SK-N-SH (cell line): ENCODE data around the gene MAST4. TPM values are rescaled to one million over a fixed set of nuclear protein-coding genes. Genes with fewer than 3 reads are reported as not detected.

ENCODE experiments used
- CTCF ChIA-PET: fragments of 300-600, 350-600 bp; formaldehyde crosslinking; extraction: SDS; loops from one replicate; lab custom pipeline; 2021; lab: Yijun Ruan, JAX
- POLR2A ChIA-PET: fragments of 350-600 bp; sonication (Branson Sonifier 250); formaldehyde crosslinking; extraction: SDS; loops from one replicate; lab custom pipeline; 2020; ENCODE audit warnings: antibody characterized with exemption, inconsistent platforms; lab: Yijun Ruan, JAX
- DNase-seq: peaks from one replicate; pipeline ENCODE4 v3.0.0; 2012
- H2AFZ ChIP-seq: fragments of 200-600 bp; sonication (generic); 2 replicates; pipeline ENCODE4 v1.8.1; 2016; ENCODE audit warnings: antibody characterized with exemption, mild to moderate bottlenecking, low read depth
- H3F3A ChIP-seq: fragments of 200-600 bp; sonication (generic); replicated peaks from 2 replicates; pipeline ENCODE3; 2016; ENCODE audit warnings: antibody characterized with exemption, mild to moderate bottlenecking; ENCODE audit not compliant: insufficient read depth
- H3K27ac ChIP-seq, 2 experiments: fragments of 200-500 bp in 1 of 2; fragments of 200-600 bp in 1 of 2; sonication (Bioruptor generic) in 1 of 2; sonication (generic), shearing (Covaris generic) in 1 of 2; 2 replicates each; pipeline versions ENCODE4 v1.5.1 to v1.6.1; 2014 to 2016; ENCODE audit warnings: low read depth in 2 of 2, inconsistent platforms in 1 of 2, low read length in 1 of 2, mild to moderate bottlenecking in 1 of 2, mixed read lengths in 1 of 2
- H3K27me3 ChIP-seq: fragments of 200-600 bp; sonication (generic), shearing (Covaris generic); 2 replicates; pipeline ENCODE4 v1.6.1; 2016; ENCODE audit warnings: mixed run types; ENCODE audit not compliant: insufficient read depth
- H3K36me3 ChIP-seq, 2 experiments: fragments of 200-500 bp in 1 of 2; fragments of 200-600 bp in 1 of 2; sonication (Bioruptor generic) in 1 of 2; sonication (generic) in 1 of 2; replicated peaks in 1 of 2; 2 replicates each; pipeline versions ENCODE3 to v1.5.1; 2014 to 2016; ENCODE audit warnings: low read length in 1 of 2, mild to moderate bottlenecking in 1 of 2; ENCODE audit not compliant: insufficient read depth in 2 of 2, control insufficient read depth in 1 of 2
- H3K4me1 ChIP-seq, 2 experiments: fragments of 200-500 bp in 1 of 2; fragments of 200-600 bp in 1 of 2; sonication (Bioruptor generic) in 1 of 2; sonication (generic), shearing (Covaris generic) in 1 of 2; 2 replicates each; pipeline versions ENCODE4 v1.5.1 to v1.6.1; 2014 to 2016; ENCODE audit warnings: low read depth in 1 of 2, low read length in 1 of 2, mixed run types in 1 of 2; ENCODE audit not compliant: insufficient read depth in 2 of 2, control insufficient read depth in 1 of 2
- H3K4me2 ChIP-seq: fragments of 200-600 bp; sonication (generic), shearing (Covaris generic); 2 replicates; pipeline ENCODE4 v1.6.1; 2017; ENCODE audit warnings: mixed run types
- H3K4me3 ChIP-seq, 2 experiments: fragments of 200-500 bp in 1 of 2; fragments of 200-600 bp in 1 of 2; sonication (Bioruptor generic) in 1 of 2; sonication (generic), shearing (Covaris generic) in 1 of 2; 2 replicates each; pipeline versions ENCODE4 v1.5.1 to v1.8.1; 2014 to 2016; ENCODE audit warnings: low read depth in 2 of 2, inconsistent platforms in 1 of 2, low read length in 1 of 2, mild to moderate bottlenecking in 1 of 2, mixed read lengths in 1 of 2, moderate library complexity in 1 of 2
- H3K79me2 ChIP-seq: fragments of 200-600 bp; sonication (generic); 2 replicates; pipeline ENCODE4 v1.8.1; 2017; ENCODE audit warnings: mild to moderate bottlenecking; ENCODE audit not compliant: insufficient read depth
- H3K9ac ChIP-seq: fragments of 200-600 bp; sonication (generic); 2 replicates; pipeline ENCODE4 v1.6.1; 2017; ENCODE audit warnings: mixed run types
- H3K9me2 ChIP-seq: fragments of 200-600 bp; sonication (generic); 2 replicates; pipeline ENCODE4 v1.6.1; 2017; ENCODE audit warnings: mixed run types
- H3K9me3 ChIP-seq: fragments of 200-600 bp; sonication (generic); 2 replicates; pipeline ENCODE4 v1.6.1; 2017; ENCODE audit warnings: mixed run types, mild to moderate bottlenecking, moderate library complexity
- H4K20me1 ChIP-seq: fragments of 200-600 bp; sonication (generic); 2 replicates; pipeline ENCODE4 v1.6.1; 2017; ENCODE audit warnings: mild to moderate bottlenecking, mixed run types; ENCODE audit not compliant: insufficient read depth
- CHD2 ChIP-seq: fragments of 150-350 bp; IDR thresholded peaks from 2 replicates; pipeline ENCODE4 v1.6.1; 2018; ENCODE audit warnings: low read length; ENCODE audit not compliant: partially characterized antibody
- FOXJ3 ChIP-seq: sonication (generic); formaldehyde crosslinking; IDR thresholded peaks from 2 replicates; pipeline ENCODE4 v1.5.1; 2020; ENCODE audit warnings: mild to moderate bottlenecking, missing genetic modification reagents
- FOXM1 ChIP-seq: IDR thresholded peaks from 2 replicates; pipeline ENCODE4 v1.4.0; 2012; ENCODE audit warnings: low read depth, mild to moderate bottlenecking
- GABPA ChIP-seq: IDR thresholded peaks from 2 replicates; pipeline ENCODE4 v1.4.0; 2012; ENCODE audit warnings: low read depth, mild to moderate bottlenecking
- MEF2A ChIP-seq: IDR thresholded peaks from 2 replicates; pipeline ENCODE4 v1.4.0; 2012; ENCODE audit warnings: low read depth, borderline replicate concordance
- NRF1 ChIP-seq: IDR thresholded peaks from 2 replicates; pipeline ENCODE4 v1.6.1; 2012; ENCODE audit warnings: low read depth, mild to moderate bottlenecking, low read length
- POLR2AphosphoS5 ChIP-seq: IDR thresholded peaks from 2 replicates; pipeline ENCODE4 v1.6.1; 2012; ENCODE audit warnings: low read depth, low read length
- RCOR1 ChIP-seq: fragments of 150-350 bp; IDR thresholded peaks from 2 replicates; pipeline ENCODE4 v1.6.1; 2017; ENCODE audit warnings: antibody characterized with exemption, low read length
- RXRA ChIP-seq: IDR thresholded peaks from 2 replicates; pipeline ENCODE4 v1.4.0; 2012; ENCODE audit warnings: low read depth, mild to moderate bottlenecking, borderline replicate concordance
- SIN3A ChIP-seq: IDR thresholded peaks from 2 replicates; pipeline ENCODE4 v1.6.1; 2012; ENCODE audit warnings: low read depth, mild to moderate bottlenecking, low read length, moderate library complexity, borderline replicate concordance
- SMC3 ChIP-seq: IDR thresholded peaks from 2 replicates; pipeline ENCODE4 v1.6.1; 2012; ENCODE audit warnings: low read depth, low read length, improper control_type of control experiment
- TEAD4 ChIP-seq: IDR thresholded peaks from 2 replicates; pipeline ENCODE4 v1.4.0; 2012; ENCODE audit warnings: mild to moderate bottlenecking, borderline replicate concordance; ENCODE audit not compliant: insufficient read depth
- polyA plus RNA-seq, 3 experiments: library from polyadenylated mRNA; depleted of rRNA; stranded (reverse); fragments of >200 nt; gene quantifications; 2 replicates each; pipeline ENCODE4 v1.2.3, GENCODE V29; 2012
- TF ChIP-seq, protein P1 (sequence below): fragments of 150-350 bp; IDR thresholded peaks from 2 replicates; pipeline ENCODE4 v1.6.1; 2016; ENCODE audit warnings: mild to moderate bottlenecking, low read depth, low read length
- TF ChIP-seq, protein P2 (sequence below): IDR thresholded peaks from 2 replicates; pipeline ENCODE4 v1.4.0; 2012; ENCODE audit warnings: low read depth, borderline replicate concordance
- TF ChIP-seq, protein P3 (sequence below): IDR thresholded peaks from 2 replicates; pipeline ENCODE4 v1.4.0; 2012; ENCODE audit warnings: low read depth, borderline replicate concordance

Gene MAST4
- polyA plus RNA-seq, 1 of the 3 experiments (the other 2 are of a cell fraction): 2.2 TPM

DNA sequence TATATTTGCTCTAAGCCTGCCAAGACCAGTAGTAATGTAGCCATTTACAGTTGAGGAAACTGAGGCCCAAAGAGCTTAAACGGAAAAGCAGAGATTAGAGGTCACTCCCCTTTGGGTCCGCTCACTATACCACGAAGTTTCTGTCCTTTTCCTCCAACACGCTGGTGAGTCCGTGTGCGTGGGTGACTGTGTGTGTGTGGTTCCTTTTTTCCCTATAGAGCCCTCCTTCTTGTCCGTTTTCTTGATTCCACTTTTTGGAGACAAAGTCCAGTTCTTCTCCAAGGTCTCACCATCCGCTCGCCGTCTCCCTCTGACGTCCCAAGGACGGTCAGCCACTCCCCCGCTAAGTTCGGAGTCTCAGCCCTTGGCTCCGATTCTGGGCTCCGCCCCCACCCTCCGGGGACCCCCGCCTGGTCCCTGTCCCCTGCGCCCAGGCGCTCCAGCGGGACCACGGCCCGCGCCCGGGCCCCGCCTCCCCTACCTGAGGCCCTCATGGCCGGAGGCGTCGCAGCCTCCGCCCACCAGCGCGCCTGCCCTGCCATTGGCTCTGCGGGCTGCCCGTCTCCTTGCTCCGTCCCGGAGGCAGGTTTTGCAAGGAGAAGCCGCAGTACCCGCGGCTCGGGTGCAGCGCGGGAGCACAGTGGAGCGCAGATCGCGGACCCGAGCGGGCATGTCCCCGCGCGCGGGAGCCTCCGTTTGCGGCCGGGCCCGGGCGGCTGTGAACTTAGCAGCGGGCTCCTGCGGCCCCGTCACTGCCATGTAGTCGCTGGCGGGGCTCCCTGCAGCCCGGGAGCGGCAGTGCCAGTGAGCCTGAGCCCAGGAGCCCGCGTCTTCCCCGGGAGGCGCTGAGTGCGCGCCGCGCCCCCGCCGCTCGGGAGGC lies at the start of gene MAST4 (continued):
- TF ChIP-seq, protein P1, sequence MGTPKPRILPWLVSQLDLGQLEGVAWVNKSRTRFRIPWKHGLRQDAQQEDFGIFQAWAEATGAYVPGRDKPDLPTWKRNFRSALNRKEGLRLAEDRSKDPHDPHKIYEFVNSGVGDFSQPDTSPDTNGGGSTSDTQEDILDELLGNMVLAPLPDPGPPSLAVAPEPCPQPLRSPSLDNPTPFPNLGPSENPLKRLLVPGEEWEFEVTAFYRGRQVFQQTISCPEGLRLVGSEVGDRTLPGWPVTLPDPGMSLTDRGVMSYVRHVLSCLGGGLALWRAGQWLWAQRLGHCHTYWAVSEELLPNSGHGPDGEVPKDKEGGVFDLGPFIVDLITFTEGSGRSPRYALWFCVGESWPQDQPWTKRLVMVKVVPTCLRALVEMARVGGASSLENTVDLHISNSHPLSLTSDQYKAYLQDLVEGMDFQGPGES: peak; percentile 22; the same call in 1 of the 2 replicates
- no peak for TF ChIP-seq POLR2AphosphoS5
- no peak for TF ChIP-seq SMC3
- TF ChIP-seq, all 33 proteins: peak for 3

DNA sequence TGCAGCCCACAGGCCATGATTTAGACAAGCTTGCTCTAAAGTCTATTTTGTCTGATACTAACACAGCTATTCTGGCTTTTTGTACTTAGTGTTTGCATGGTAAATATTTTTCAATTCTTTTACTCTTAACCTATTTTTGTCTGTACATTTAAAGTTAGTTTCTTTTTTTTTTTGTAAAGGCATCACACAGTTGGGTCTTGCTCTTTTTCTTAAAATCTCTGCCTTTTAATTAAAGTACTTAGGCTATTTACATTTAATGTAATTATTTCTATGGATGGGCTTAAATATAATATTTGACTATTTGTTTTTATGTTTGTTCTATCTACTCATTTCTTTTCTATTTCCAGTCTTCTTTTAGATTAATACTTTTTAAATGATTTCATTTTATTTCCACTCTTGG lies 49.7 kb upstream of the MAST4 start:
- Histone ChIP-seq H4K20me1 (no peaks in the 10 kb centered on the region), H2AFZ (no peak overlapping the region), H3K4me3 (no peak overlapping the region), H3K9ac (no peak overlapping the region), H3K27me3 (no peaks in the 10 kb centered on the region), H3F3A (peaks cover 4% of the 10 kb centered on the region), H3K9me2 (peaks cover 3% of the 10 kb centered on the region; the same call in 1 of the 2 replicates), H3K4me2 (no peak overlapping the region), H3K9me3 (0 out of 2 replicates have a peak, but pooled peaks cover 4% of the 10 kb centered on the region), H3K36me3 (no peaks in the 10 kb centered on the region), H3K27ac (no peak overlapping the region), H3K4me1 (no peaks in the 10 kb centered on the region), H3K79me2 (no peaks in the 10 kb centered on the region)
- POLR2A ChIA-PET: no interaction called here
- TF ChIP-seq TEAD4 (no peak), NRF1 (no peak), FOXM1 (no peak), CHD2 (no peak), GABPA (no peak), MEF2A (no peak), RCOR1 (no peak), SIN3A (no peak), FOXJ3 (CRISPR knock-in tag) (no peak), RXRA (no peak)
- TF ChIP-seq, protein P1: no peak
- TF ChIP-seq, protein P2, sequence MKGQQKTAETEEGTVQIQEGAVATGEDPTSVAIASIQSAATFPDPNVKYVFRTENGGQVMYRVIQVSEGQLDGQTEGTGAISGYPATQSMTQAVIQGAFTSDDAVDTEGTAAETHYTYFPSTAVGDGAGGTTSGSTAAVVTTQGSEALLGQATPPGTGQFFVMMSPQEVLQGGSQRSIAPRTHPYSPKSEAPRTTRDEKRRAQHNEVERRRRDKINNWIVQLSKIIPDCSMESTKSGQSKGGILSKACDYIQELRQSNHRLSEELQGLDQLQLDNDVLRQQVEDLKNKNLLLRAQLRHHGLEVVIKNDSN: no peak
- TF ChIP-seq, protein P3, sequence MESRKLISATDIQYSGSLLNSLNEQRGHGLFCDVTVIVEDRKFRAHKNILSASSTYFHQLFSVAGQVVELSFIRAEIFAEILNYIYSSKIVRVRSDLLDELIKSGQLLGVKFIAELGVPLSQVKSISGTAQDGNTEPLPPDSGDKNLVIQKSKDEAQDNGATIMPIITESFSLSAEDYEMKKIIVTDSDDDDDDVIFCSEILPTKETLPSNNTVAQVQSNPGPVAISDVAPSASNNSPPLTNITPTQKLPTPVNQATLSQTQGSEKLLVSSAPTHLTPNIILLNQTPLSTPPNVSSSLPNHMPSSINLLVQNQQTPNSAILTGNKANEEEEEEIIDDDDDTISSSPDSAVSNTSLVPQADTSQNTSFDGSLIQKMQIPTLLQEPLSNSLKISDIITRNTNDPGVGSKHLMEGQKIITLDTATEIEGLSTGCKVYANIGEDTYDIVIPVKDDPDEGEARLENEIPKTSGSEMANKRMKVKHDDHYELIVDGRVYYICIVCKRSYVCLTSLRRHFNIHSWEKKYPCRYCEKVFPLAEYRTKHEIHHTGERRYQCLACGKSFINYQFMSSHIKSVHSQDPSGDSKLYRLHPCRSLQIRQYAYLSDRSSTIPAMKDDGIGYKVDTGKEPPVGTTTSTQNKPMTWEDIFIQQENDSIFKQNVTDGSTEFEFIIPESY: no peak
- DNase-seq: no peak
- CTCF ChIA-PET: no interaction called here
